IPS-NIHi7 (cell line): ENCODE data around the gene PRTN3.

Experiments
- DNase-seq: peaks from one replicate; pipeline ENCODE4 v3.0.0; 2012; ENCODE audit warnings: mixed read lengths; ENCODE audit errors: extremely low spot score

PRTN3 gene

DNA sequence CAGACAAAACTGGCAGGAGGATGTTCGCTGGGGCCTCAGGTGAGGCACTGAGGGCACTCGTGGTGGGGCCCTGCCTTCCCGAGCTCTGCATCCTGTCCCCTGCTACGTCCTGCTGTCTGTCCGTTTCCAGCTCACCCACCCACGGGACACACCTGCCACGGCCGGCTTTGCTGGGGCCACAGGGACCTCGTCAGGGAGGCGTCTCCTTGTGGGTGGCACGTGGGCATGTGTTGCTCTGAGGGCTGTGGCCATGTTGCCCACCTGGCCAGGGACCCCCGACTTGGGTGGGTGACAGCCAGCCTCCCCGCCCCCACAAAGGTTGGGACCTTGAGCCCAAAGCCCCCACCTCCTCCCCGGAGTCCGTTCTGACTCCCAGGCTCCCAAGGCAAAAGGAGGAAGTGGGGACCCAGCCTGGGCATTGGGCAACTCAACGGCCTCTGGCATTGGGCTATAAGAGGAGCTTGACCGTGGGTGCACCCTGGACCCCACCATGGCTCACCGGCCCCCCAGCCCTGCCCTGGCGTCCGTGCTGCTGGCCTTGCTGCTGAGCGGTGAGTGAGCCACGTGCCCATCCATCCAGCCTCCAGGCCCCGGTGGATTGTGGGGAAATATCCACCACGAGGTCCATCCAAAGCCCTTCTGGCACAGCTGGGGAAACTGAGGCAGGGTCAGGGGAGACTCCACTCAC, at the start of gene PRTN3:
Gene PRTN3 (plus strand): TSS at position 481 of the 688 bp plus-strand sequence. CDS start 10 bp downstream, at position 491.
- DNase-seq: no peak

GRCh38 chr19:791007-791566, 49.7 kb upstream of the PRTN3 start:
- DNase-seq: no peak

- no peak for DNase-seq
These were observed 49.1 kb upstream of the PRTN3 start for GRCh38 chr19:791567-792305.

DNA sequence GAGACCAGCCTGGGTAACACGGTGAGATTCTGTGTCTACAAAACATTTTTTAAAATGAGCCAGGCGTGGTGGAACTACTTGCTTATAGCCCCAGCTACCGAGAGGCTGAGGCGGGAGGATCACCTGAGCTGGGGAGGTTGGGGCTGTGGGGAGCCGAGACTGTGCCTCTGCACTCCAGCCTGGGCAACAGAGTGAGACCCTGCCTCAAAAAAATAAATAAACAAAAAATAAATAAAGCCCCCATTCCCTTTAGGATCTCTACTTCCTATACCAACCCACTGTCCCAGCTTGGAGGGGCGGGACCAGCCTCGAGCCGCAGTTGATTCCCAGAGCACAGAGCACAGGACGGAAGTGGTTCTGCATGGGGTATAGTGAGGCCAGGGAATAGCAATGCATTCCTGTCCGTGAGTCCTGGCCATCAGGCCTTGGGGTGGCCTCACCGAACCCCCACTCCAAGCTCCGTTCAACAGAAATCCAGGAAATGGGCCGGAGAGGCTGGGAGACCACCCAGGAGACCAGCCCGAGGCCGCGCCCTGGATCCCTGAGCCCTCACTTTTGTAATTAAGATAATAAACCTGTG, 48.4 kb upstream of the PRTN3 start:
- DNase-seq: no peak

DNA sequence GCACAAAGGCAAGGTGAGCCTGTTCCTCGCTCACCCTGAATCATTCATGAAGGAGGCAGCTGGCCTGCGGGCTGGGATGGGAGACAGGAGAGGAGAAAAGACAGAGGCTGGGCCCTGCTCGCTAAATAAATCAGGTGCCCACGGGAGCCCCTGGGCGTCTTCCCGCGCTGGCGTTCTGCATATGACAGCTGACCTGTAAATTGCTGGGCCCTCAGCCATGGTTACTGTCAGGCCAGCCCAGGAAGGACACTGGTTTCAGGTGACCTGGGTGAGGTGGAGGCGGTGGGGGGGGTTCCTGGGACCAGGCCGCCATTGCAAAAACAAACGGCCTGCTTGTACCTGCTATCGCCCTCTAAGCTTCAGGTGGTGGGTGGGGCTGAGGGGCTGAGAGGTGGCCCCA, 47.0 kb upstream of the PRTN3 start:
- DNase-seq: no peak

GRCh38 chr19:795073-795611, 45.7 kb upstream of the PRTN3 start:
- no peak for DNase-seq

DNA sequence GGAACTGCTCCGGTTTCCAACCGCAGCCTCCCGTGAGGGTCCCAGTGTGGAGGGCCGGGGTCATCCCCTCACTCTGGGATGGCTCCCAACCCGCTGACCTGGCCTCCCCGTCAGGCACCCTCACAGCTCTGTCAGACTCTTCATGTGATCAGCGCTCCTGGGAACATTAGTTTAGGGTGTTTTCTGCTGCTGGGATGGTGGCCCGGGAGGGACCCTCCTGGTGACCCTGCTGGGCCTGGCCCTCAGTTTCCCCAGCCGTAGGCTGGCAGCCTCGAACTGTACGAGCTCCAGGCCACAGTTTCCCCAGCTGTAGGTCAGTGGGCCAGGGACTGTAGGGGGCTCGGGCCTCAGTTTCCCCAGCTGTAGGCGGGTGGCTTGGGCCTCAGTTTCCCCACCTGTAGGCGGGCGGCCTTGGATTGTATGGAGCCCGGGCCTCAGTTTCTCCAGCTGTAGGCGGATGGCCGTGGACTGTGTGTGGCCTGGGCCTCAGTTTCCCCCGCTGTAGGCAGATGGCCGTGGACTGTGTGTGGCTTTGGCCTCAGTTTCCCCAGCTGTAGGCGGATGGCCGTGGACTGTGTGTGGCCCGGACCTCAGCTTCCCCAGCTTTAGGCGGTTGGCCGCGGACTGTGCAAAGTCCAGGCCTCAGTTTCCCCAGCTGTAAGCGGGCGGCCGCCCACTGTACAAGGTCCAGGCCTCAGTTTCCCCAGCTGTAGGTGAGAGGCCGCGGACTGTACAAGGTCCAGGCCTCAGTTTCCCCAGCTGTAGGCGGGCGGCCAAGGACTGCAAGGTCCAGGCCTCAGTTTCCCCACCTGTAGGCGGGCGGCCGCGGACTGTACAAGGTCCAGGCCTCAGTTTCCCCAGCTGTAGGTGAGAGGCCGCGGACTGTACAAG, 44.9 kb upstream of the PRTN3 start:
- DNase-seq: no peak

GRCh38 chr19:796692-797527, 43.9 kb upstream of the PRTN3 start, which contains the start of gene PTBP1:
PTBP1 (plus strand) TSS chr19:797452; CDS start chr19:797498, 46 bp downstream.
- peak; percentile 97 for DNase-seq

DNA sequence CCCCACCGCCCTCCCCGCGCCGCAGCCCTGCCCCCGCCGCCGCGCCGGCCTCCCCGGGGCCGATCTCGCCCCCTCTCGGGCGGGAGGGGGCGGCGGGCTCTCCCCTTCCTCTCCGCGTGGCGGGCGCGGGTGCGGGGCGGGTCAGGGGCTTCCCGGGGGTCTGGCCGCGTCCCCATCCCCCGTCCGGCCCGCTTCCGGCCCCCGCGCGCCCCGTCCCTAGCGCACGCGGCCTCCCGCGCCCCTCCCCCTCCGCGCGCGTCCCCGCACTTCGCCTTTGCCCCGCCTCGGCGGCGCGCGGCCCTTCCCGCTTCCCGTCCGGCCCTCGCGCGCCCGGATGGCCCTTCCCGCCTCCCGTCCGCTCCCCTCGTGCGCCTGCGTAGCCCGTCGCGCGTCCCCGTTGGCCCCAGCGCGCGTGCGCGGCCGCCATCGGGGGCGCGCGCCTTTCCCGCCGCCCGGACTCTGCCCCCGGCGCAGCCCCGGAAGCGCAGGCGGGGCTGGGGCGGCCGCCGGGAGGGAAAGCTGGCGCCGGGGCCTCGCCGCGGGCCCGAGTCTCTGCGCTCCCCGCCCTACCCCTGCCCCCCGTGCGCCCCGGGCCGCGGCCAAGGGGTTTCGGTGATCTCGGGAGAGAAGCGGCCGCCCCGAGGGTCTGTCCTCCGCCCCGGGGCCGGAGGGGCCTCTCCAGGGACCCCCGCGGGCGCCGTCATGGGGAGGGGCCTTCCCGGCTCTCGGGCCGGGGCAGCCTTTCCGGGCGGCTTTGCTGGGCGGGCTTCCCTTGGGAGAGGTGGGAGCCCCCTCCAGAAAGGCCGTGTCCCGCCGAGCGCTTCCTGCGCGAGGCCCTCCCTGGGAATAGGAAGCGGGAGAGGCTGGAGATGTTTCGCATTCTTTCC, 43.0 kb upstream of the PRTN3 start:
- peak; percentile 91 for DNase-seq

- no peak for DNase-seq
These were observed 42.3 kb upstream of the PRTN3 start for GRCh38 chr19:798415-799075.

DNA sequence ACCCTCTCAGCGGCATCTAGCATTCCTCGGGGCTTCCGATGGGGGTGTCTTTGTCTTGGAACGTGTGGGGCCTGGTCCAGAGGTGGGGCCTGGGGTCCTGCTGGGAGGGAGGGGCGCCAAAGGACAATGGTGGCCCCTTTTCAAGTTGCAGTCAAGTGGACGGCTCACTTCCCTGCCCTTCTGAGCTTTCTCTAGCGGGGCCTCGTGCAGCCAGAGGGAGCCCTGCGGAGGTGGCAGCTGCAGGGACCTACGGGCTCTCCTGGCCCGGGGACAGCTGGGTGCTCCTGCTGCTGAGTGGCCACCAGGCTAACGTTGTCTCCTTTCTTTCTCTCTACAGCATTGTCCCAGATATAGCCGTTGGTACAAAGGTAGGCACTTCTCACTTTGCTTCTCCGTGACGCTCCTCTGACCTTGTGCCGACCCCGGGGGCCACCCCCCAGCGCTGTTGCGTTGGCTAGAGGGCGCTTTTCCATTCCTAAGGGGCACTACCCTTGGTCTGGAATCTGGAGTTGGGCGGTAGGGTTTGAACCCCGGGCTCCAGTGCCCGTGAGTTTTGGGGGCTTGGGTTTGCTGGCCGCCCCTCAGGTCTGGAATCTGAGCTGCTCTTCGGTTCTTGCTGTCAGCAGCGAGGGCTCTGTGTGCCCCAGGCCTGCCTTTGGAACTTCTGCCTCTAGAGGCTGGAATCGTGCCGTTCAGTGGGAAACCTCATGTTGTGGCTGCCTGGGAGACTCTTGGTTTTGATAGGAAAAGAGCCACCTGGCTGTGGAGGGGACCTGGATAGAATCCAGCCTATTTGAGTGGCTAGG, 41.5 kb upstream of the PRTN3 start:
- DNase-seq: no peak

GRCh38 chr19:800360-801029, 40.3 kb upstream of the PRTN3 start:
- DNase-seq: no peak

DNA sequence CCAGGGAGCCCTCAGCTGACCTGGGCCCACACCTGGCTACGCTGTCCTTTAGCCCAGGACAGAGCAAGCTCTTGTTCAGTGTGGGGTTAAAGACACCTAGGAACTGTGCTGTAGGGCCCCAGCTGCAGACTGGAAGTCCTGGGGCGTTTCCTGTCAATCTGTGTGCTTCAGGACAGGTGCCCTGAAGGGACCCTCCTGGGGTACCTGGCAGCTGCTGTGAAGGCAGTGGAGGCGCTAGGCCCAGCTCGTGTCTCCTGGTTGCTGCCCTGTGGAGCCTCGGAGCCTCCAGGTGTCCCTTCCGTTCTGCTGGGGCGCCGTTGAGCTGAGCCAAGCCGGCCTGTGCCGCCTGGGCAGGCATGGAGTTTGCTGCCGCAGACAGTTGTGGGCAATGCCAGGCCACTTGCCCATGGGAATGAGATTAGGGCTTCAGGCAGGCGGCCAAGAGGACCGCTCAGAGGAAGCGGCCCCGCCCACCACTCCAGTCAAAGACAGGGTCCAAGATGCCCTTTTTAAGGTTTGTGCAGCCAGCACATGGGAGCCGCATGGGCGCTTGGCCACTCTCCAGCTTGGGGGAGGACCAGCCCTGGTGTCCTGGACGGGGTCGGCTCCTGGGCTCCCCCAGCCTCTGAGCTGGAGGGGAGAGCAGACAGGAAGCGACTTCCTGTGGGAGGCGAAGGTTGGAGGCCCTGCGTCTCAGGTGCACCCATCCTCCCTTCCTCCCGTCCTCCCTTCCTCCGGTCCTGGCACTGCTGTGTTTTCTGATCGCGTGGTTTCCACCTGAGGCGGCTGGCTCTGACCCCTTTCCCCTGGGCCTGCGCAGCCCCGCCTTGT, 39.6 kb upstream of the PRTN3 start:
- no peak for DNase-seq

GRCh38 chr19:801861-802497, 38.8 kb upstream of the PRTN3 start:
- DNase-seq: no peak

DNA sequence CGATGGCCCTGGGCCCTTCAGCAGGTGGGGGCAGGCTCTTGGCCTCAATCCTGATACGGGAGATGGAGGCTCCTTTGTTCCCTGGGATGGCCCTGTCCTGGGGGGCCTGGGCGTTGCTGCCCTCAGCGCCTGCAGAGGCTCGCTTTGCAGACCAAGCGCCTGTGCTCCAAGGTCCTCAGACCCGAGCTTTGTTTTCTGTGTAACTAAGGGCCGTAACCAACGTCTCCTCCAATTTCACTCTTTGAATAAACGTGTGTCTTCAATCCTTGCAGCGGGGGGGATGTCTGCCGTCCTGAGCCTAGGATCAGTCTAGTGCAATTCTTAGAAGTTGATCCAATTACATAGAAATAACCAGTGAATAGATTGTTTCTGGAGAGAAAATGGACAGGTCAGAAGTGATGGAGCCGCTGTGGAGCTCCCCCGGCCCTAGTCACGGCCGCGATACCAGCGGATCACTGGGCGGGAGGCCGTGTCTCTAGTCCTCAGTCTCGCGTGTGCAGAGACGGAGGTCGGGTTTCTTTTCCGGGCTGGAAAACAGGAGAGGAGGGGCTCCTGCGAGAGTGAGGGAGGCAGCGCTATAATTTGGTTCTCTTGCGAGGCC, 38.2 kb upstream of the PRTN3 start:
- DNase-seq: no peak
